ENCODE results near the gene GJA10.
"Not testable (repeated sequence)": the region's sequence is repeated elsewhere in the genome, so short reads cannot be mapped to it uniquely, and the experiment has no call there.

GJA10 gene

DNA sequence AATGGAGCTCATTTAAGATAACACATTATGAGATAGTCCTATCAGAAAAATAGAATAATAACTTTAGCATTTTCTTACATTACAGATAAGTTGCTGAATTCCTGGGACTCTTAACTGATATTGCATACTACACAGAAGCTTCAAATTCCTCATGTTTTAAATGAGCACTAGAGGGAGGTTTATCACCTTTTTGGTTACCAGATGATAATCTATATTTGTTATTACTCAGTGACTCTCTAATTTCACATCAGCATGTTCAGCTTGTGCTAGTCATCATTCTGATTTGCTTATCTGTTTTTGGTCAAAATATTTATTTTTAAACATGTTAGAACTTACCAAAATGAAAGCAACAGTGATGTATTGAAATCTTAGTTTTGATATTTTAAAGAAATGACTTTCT is 20.5 kb upstream of the GJA10 start:
- H3K27ac ChIP-seq, result no peak overlapping the region
- no peak for TF ChIP-seq ZFX (IDR thresholded peaks at IDR 0.05)
- TF ChIP-seq CTCF (conservative IDR thresholded peaks at IDR 0.05), result no peak

GRCh38 chr6:89874438-89874837 is 19.8 kb upstream of the GJA10 start:
- TF ChIP-seq ZFX (IDR thresholded peaks at IDR 0.05), result no peak
- no peak for TF ChIP-seq CTCF (conservative IDR thresholded peaks at IDR 0.05)
- no peak overlapping the region for H3K27ac ChIP-seq

DNA sequence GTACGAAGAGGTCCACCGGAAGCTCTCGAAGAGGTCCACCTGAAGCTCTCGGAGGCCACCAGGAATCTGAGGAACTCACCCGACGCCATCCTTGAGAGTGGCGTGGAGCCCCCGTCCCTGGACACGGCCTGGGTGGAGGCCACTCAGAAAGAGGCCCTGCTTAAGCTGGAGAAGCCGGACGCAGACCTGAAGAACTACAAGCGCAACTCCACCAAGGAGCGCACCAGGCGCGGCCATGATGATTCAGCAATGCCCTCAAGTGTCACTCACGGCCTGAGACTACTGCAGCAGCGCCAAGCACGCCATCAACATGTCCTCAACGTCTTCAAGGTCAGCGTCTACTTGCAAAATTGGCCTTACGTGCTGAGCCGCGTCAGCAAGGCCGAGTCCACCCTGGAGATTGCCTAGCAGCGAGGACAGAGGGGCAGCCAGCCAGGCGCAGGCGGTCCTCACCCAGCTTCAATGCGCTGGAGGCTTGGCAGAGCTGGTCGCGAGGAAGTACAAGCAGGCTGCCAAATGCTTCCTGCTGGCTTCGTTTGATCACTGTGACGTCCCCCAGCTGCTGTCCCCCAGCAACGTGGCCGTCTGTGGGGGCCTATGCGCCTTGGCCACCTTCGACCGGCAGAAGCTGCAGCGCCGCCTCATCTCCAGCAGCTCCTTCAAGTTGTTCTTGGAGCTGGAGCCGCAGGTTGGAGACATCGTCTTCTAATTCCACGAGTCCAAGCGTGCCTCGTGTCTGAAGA is 7.7 kb upstream of the GJA10 start:
- TF ChIP-seq ZFX (IDR thresholded peaks at IDR 0.05) (no peak), CTCF (conservative IDR thresholded peaks at IDR 0.05) (no peak)
- no peak overlapping the region for H3K27ac ChIP-seq

GRCh38 chr6:89887452-89888137 is 6.7 kb upstream of the GJA10 start:
- TF ChIP-seq ZFX (IDR thresholded peaks at IDR 0.05) (no peak), CTCF (conservative IDR thresholded peaks at IDR 0.05) (no peak)
- no peak overlapping the region for H3K27ac ChIP-seq

DNA sequence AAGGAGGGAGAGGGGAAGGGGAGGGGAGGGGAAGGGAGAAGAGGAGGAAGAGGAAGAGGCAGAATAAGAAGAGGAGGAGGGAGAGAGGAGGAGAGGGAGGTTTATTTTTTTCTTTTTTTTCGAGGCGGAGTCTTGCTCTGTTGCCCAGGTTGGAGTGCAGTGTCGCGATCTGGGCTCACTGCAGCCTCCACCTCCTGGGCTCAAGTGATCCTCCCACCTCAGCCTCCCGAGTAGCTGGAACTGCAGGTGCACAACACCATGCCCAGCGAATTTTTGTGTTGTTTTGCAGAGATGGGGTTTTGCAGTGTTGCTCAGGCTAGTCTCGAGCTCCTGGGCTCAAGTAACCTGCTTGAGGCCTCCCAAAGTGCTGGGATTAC is 6.1 kb upstream of the GJA10 start:
- no peak overlapping the region for H3K27ac ChIP-seq
- TF ChIP-seq ZFX (IDR thresholded peaks at IDR 0.05), result no peak
- TF ChIP-seq CTCF (conservative IDR thresholded peaks at IDR 0.05), result no peak

DNA sequence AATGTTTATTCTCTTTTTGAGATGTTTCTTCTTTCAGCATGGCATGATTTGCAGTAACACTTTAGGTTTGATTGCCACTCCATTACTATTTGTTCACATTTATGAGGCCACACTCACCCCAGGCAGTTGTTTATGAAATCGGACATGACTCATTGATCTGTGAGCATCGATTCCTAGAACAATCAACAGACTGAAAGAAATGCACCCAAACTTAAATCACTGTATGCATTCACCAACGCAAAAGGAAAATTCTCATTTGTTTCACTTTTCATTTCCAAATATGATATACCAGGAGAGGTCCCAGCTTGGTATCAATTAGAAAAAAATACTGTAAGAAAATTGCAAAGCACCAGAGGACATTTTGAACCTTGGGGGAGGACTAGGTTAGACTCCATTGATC is 5.4 kb upstream of the GJA10 start:
- no peak for TF ChIP-seq CTCF (conservative IDR thresholded peaks at IDR 0.05)
- TF ChIP-seq ZFX (IDR thresholded peaks at IDR 0.05), result no peak

DNA sequence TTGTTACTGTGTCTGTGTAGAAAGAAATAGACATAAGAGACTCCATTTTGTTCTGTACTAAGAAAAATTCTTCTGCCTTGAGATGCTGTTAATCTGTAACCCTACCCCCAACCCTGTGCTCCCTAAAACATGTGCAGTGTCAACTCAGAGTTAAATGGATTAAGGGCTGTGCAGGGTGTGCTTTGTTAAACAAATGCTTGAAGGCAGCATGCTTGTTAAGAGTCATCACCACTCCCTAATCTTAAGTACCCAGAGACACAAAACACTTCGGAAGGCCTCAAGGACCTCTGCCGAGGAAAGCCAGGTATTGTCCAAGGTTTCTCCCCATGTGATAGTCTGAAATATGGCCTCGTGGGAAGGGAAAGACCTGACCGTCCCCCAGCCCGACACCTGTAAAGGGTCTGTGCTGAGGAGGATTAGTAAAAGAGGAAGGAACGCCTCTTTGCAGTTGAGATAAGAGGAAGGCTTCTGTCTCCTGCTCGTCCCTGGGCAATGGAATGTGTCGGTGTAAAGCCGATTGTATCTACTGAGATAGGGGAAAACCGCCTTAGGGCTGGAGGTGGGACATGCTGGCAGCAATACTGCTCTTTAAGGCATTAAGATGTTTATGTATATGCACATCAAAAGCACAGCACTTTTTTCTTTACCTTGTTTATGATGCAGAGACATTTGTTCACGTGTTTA is 3.3 kb upstream of the GJA10 start:
- H3K27ac ChIP-seq, result not testable (repeated sequence)

More for the DNA sequence above, 5.4 kb upstream of the GJA10 start:
- no peak overlapping the region for H3K27ac ChIP-seq

GRCh38 chr6:89892577-89892976 is 1.7 kb upstream of the GJA10 start:
- not testable (repeated sequence) for H3K27ac ChIP-seq

Data from C4-2B (cell line).